HG03521 (cell line): ENCODE data around the gene TEX2.

ENCODE experiments used
- ATAC-seq: cut with Tn5 transposase; IDR thresholded peaks from one replicate; pipeline ENCODE4 v1.9.1; 2021; ENCODE audit warnings: mild to moderate bottlenecking, moderate library complexity; ENCODE audit not compliant: unreplicated experiment

TEX2 gene

DNA sequence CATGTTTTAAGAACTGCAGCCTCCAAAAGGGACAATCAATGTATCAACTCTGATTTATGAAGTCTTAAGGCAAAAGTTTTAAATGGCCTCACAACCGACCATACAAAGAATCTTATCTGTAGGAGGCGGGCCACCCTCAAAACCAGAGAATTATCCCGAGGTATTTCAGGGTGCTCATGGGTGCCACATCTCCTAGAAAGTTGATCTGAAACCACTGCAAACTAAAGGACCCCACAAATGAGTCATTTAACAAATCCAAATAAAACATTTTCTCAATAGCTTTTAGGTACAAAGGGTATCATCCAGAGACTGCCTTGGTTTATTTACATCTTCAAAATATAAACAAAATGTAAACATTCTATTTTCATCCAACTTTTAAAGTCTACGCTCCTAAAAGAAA lies 139.9 kb downstream of the TEX2 start:
- ATAC-seq: no peak

DNA sequence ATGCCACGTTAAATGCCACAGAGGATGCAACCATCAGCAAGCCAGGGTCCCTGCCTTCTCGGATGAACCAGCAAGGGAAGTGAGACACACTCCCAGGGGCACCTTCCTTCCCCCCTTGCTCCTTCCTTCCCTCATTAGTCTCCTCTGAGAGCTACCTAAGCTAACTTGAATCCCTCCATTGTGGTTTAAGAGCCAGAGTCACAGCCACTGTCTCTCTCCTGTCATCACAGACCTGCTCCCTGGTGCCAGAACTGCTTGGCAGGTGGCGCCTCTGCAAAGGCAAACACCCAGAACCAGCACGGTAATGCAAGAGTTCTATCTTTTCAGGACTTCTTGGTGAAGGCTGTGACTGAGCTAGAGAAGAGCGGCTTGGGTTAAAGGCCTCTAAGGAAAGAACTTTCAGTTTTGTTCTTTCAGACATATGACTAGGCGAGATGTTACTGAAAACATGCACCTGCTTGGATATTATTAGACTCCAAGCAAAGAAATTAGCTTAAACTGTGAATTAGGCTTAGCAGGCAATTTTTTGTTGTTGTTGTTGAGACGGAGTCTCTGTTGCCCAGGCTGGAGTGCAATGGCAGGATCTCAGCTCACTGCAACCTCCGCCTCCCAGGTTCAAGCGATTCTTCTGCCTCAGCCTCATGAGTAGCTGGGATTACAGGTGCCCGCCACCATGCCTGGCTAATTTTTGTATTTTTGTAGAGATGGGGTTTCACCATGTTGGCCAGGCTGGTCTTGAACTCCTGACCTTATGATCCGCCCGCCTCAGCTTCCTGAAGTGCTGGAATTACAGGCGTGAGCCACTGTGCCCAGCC lies 141.9 kb downstream of the TEX2 start:
- peak; percentile 80 for ATAC-seq

DNA sequence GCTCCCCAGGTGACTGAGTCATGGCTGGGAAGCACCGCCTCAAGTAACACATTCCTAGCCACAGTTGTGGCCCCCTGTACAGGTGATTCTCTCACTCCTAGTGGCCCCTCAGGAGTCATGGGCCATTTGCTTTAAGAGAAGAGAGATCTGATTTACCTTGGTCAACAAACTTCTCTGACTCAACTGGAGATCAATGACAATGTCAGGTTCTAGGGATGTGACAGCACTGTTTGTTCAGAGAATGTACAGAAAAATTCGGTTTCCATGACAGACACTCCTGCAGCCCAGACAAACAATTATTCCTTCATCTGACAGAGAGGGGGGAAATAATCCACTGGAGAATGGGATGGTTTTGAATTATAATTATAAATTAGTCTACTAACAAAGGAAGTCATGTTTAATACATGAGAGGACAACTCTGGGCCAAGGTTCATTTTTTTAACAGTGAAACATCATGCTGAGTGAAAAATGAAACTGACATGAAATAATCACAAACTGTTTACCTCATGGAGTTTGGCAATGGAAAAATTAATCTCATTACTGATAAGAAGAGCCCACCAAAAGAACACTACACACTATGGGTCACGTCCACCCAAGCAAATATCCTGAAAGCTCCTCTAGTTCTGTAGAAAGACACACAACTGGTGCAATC lies 142.8 kb downstream of the TEX2 start:
- no peak for ATAC-seq

DNA sequence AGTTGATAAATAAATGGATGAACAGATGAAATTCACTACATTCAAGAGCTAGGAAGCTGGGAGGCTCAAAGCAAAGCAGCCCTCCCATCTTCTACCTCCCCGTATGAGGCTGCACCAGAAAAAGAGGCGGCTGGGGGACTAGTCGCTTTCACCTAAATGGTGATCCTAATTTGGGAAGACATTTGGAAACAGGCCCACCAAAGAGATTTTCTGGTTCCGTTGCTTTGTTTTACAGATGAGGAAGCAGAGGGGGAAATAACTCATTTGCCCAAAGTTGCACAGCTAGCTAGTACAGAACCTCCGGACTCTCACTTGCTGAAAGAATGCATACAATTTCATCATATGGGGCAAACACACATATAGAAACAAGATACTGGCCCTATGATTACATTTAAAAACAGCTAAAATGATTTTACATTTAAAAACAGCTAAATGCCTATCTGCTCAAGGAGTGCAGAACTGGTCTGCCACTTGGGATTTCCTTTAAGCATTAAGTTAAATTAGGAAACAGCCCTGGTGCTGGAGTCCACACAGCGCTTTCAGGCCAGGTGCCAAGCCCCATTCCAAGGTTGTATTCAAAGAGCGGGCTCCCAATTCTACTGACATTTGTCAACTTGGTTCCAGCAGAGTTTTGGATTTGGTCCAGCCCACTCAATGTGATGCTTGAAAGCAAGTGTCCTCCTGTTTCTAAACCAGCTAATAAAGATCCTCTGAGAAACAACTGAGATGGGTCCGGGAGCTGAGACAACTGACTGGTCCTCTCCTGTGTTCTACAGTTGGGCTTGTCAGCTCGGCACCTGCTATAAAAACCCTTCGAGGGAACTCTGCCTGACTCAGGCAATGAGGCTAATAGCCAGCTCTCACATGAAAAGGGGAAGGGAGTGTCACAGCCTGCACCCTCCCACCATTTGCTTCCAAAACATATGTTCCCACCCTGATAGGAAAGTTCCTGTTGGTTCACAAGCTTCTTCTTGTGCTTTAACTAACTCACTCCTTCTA lies 144.8 kb downstream of the TEX2 start:
- ATAC-seq: no peak

DNA sequence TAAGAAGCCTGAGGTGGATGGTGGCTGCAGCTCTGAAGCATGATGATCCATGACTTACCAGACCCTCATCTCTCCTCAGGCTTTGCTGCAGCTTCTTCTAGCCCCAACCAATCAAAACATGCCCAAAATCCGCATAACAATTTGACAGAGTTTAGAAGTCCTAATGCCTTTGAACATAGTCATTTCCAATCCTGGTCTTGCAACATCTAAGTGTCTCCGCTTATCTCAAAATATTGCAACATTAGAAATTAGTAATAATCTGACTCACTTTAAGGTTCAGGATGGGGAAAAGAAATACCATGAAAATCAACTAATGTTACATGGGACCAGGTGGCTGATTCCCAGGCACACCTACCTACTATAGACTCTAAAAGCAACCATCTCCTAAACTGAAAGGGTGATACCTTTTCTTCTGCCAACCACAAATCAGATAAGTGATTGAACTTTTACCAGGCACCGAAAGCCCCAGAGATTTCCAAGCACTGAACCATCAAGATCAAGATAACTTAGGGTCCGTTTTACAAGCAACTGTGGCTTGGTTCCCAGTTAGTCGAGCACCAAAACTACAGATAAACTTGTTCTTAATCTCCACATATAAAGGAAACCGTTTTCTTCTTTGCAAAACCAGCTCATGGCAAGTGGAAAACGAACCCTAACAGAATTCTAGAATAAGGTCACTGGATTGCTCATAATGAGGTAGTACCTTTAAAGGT lies 147.1 kb downstream of the TEX2 start:
- no peak for ATAC-seq

DNA sequence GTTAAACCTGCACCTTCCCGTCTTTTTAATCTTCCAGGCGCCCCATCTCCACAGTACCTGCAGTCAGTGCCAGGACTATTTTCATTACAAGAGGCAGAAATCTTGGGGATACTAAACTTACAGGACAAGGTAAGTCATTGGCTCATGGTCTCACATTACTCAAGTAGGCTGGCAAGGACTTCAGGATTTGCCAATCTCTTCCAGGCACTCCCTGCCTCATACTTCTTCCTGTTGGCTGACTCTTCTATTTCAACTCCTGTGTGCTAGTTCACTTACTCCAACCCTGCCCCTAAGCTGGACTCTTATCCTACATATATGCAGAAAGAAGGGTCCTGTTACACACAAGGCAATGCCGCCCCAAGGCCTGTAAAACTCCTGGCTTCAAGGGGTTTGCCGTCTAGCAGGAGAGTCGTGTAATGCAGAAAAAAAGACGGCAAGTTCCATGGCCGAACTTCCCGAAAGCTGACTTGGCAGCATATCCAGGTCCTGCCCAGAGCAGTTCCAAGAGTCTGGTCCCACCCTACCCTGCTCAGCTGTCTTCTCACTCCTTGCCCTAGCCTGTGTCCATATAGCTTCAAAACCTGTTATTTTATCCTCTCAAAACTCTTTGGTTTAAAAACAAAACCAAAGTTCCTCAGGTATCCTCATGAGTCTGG lies 147.9 kb downstream of the TEX2 start:
- ATAC-seq: no peak

DNA sequence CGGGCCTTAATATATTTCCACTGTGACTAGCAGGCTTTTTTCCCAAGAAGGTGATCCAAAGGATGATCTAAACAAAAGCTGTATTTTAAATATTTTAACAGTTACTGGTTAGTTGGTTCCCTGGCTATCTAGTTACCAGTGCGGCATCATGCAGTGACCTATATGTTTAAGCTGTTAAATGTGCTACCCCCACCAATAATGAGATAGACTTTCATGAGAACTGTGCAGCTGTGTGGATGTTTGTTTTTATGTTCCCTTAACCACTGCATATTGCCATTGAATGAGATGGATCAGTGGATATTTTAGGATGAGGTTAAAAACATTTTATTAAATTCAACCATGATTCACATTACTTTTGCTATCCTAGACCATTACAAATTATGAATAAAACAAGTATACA lies 150.1 kb downstream of the TEX2 start:
- no peak for ATAC-seq

DNA sequence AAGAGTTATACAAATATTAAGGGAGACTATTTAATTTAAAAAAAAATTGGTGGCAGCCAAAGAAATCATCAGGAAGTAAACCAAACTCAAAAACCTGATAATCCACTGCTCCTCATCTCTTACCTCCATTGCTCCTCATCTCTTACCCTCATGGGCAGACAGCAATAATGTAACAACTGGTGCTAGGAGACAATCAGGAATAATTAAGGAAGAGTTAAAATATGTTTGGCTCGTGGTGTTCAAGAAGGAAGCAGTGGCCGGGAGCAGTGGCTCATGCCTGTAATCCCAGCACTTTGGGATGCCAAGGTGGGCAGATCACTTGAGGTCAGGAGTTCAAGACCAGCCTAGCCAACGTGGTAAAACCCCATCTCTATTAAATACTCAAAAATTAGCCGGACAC lies 151.2 kb downstream of the TEX2 start:
- ATAC-seq: no peak

DNA sequence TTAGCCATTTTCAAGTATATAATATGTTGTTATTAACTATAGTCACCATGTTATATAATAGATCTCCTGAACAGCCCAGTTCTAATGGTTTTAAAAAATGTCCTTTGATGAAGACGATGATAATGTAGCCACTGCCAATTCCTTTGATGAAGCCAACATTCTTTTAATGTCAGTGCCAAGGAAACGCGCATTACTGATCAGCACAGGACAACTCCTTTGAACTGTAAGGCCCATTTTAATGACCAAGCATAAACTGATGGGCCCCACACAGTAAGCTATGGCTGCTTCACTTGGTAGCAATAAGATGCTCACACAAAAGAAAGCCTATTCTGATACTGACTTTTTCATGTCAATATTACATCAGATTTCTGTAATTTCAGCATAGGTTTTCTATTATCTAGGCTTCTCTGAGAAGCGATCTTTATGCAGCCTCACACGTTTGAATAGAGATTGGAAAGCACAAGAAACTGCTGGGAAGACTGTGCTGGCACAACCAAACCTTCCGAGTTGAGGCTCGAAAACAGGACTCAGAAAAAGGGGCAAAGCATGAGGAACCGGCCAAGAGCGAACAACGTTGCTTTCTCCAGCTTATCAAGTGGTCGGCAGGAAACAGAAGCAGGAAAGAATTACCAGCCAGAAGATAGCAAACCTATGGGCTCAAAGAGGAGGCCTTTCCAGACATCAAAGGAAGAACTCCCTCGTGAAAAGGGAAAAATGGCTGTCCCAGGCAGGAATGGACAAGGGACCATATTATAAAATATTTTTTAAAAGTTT lies 152.5 kb downstream of the TEX2 start:
- ATAC-seq: no peak

DNA sequence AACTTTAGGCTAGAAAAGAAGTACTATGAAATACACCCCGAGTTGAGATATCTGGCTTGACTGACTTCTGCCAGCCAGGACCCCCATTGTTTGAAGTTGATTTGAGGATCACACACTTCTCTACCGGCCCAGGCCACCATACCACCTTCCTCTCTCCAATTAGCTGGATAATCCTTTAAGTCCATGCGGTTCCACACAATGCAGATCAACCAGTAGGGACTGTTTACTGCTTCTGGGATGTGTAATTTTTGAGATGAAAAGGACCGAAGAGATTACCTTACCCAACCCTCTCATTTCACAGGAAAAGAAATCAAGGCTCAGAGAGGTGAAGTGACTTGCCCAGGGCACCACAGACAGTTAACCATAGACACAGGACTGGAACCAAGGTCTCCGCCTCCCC lies 153.7 kb downstream of the TEX2 start:
- ATAC-seq: no peak

DNA sequence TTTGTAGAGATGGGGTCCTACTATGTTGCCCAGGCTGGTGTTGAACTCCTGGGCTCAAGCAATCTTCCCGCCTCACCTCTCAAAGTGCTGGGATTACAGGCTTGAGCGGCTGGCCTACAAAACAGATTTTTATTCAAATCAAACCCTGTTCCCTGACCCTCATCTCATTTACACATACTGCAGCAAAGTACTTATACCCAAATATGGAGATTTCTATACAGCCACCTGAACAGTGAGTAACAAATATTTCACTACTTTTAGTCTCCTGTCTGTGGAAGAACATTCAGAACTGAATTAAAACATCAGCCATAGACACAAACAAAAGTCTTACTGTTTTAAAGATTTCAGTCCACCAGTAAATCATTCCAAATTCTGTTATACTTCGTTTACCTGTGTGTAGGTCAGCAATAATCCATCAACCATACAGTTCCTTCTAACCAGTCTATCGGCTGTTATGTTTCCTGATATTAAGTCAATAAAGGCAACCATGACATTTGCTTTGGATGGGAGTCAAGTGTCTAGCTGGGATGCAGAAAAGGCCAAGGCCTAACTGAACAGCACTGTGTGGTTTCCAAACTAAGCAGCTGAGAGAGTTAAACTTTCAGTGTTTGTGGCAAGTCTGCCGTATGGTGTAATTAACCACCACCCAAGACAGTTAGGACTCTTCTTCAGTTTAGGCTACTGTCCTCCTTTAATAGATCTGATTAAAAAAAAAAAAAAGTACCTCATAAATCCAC lies 155.4 kb downstream of the TEX2 start:
- no peak for ATAC-seq

DNA sequence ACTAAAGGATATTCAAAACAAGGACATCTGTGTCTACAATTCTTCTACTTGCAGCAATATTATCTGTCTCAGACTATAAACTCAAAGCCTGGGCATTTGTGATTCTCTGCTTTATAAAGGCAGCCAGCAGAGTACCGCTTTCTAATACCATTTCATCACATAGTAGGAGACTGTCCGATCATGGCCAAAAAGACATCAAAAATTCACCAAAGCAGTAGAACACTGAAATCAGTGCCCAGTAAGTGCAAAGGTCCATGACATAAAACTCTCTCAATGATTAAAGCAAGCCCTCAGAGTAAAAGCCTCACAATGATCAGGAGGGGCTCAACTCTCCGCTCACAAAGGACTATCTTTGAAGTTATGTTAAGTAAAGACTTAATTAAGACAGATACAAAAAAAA lies 156.1 kb downstream of the TEX2 start:
- ATAC-seq: no peak

DNA sequence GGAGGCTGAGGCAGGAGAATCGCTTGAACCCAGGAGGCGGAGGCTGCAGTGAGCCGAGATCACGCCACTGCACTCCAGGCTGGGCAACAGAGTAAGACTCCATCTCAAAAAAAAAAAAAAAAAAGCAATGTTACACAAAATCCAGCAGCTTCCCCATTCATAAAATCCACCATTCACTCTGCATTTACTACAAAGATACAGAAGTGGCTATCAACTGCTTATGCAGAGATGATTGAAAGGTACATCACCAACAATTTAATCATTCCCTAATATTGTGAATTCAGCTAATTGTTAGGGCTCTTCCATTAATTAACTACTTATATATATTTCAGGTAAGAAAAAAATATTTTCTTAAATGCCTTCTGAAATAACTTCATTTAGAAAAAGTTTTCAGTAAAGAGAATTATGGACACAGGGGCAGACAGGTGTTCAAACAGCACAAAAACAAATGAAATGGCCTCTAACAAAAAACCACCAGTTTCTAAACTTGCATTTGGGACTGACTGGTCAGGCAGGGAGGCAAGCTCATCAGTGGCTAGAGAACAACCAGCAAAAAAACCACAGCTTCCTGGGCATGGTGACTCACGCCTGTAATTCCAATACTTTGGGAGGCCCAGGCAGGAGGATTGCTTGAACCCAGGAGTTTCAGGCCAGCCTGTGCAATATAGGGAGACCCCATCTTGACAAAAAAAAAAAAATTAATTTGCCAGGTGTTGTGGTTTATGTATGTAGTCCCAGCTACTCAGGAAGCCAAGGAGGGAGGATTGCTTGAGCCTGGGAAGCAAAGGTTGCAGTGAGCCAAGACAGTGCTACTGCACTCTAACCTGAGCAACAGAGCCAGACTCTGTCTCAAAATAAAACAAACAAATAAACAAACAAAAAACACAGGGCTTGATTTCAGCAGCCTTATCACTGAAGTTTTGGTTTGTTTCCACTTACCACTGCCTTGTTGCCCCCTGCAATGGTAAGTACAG lies 159.4 kb downstream of the TEX2 start:
- no peak for ATAC-seq

DNA sequence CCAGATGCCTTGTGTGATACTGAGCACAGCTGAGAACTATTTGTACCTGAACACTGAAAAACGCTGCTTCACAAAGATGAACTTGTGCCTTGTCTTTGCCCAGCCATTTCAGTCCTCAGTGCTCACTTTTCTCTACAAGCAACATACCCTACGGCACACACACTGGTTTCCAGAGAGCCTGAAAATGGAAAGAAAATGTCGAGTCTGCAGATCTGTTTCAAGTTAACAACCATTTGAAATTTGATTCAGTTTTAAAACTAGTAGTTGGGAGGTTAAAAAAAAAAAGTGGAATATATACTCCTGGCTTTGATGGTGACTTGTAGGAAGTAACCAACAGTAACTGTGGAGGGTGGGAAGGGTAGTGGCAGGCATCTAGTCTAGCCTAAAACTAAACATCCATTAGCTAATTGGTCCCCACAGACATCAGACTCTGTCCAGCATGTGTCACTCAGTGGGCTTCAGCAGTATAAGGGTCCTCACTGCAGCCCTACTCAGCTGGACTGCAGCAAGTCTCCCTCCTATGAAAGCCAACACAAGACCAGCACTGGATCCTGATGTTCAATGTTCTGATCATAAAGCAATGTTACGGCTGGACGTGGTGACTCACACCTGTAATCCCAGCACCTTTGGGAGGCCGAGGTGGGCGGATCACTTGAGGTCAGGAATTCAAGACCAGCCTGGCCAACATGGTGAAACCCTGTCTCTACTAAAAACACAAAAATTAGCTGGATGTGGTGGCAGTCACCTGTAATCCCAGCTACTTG lies 160.3 kb downstream of the TEX2 start:
- ATAC-seq: no peak

DNA sequence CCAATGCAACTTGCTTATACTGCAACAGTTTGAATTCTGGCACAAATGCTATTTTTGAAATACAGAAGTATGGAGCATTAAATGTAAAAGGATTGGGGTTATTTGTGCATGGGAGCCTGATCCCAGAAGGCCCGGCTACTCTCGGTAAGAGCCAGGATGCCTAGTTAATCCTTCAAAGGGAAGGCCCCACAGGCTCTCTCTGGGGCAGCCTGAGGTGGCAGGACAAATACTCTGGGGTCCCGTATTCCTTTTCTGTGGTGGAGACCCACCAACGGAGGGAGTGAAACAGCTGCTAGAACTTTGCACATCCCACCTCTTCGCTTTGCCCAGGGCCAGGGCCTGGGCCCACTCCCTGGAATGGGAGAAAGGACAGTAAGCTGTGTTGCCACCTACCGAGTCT lies 163.5 kb downstream of the TEX2 start:
- no peak for ATAC-seq
